ENCODE measurements around the gene MTA3. TPM values are rescaled to one million over a fixed set of nuclear protein-coding genes. Genes with fewer than 3 reads are reported as not detected.

Gene MTA3
- total RNA-seq, 1 donor from 2014 or later = 19.7 TPM

- intact Hi-C loops (cut with DNase I) = no loop called here
- ATAC-seq (no peak), DNase-seq (ENCODE audit: missing footprints) (no peak)
Observed at GRCh38 chr2:42748840-42749239, 180.4 kb downstream of the MTA3 start.

GRCh38 chr2:42752314-42752713 is 183.9 kb downstream of the MTA3 start:
- no peak for DNase-seq (ENCODE audit: missing footprints)
- peak; percentile 59 for ATAC-seq
- intact Hi-C loops (cut with DNase I) = no loop called here

- DNase-seq (ENCODE audit: missing footprints) (no peak), ATAC-seq (no peak)
- intact Hi-C loops (cut with DNase I) = no loop called here
Observed at GRCh38 chr2:42752816-42753813, 184.7 kb downstream of the MTA3 start.

- ATAC-seq = peak; percentile 59
- intact Hi-C loops (cut with DNase I) = no loop called here
- DNase-seq (ENCODE audit: missing footprints) = no peak
Observed at GRCh38 chr2:42754021-42754775, 185.8 kb downstream of the MTA3 start.

- no peak for DNase-seq (ENCODE audit: missing footprints)
- ATAC-seq = no peak
- intact Hi-C loops (cut with DNase I) = no loop called here
Observed at GRCh38 chr2:42754776-42755140, 186.3 kb downstream of the MTA3 start.

- no peak for ATAC-seq
- no peak for DNase-seq (ENCODE audit: missing footprints)
- intact Hi-C loops (cut with DNase I) = no loop called here
Observed at GRCh38 chr2:42755191-42755880, 186.9 kb downstream of the MTA3 start.

- ATAC-seq = no peak
- intact Hi-C loops (cut with DNase I) = no loop called here
- no peak for DNase-seq (ENCODE audit: missing footprints)
Observed at GRCh38 chr2:42756150-42756775, 187.8 kb downstream of the MTA3 start.

GRCh38 chr2:42756966-42757513 is 188.6 kb downstream of the MTA3 start:
- ATAC-seq = no peak
- DNase-seq (ENCODE audit: missing footprints) = no peak
- intact Hi-C loops (cut with DNase I) = no loop called here

- intact Hi-C loops (cut with DNase I) = no loop called here
- DNase-seq (ENCODE audit: missing footprints) (no peak), ATAC-seq (no peak)
Observed at GRCh38 chr2:42757981-42758740, 189.7 kb downstream of the MTA3 start.

- intact Hi-C loops (cut with DNase I) = no loop called here
- ATAC-seq (no peak), DNase-seq (ENCODE audit: missing footprints) (no peak)
Observed at GRCh38 chr2:42758751-42759150, 190.3 kb downstream of the MTA3 start.

- intact Hi-C loops (cut with DNase I) = no loop called here
- DNase-seq (ENCODE audit: missing footprints) (no peak), ATAC-seq (no peak)
Observed at GRCh38 chr2:42761554-42761953, 193.1 kb downstream of the MTA3 start.

GRCh38 chr2:42762155-42762554 is 193.7 kb downstream of the MTA3 start:
- ATAC-seq (no peak), DNase-seq (ENCODE audit: missing footprints) (no peak)
- intact Hi-C loops (cut with DNase I) = no loop called here

- peak; percentile 58 for DNase-seq (ENCODE audit: missing footprints)
- no peak for ATAC-seq
- intact Hi-C loops (cut with DNase I) = no loop called here
Observed at GRCh38 chr2:42762823-42763804, 194.7 kb downstream of the MTA3 start.

GRCh38 chr2:42764096-42764495 is 195.7 kb downstream of the MTA3 start, which contains the start of gene OXER1:
Gene OXER1 (minus strand): TSS chr2:42764135. CDS start chr2:42764062, 73 bp downstream.
- intact Hi-C loops (cut with DNase I) = no loop called here
- ATAC-seq (no peak), DNase-seq (ENCODE audit: missing footprints) (peak; percentile 66)

GRCh38 chr2:42764901-42765300 is 196.5 kb downstream of the MTA3 start:
- intact Hi-C loops (cut with DNase I) = no loop called here
- DNase-seq (ENCODE audit: missing footprints) (no peak), ATAC-seq (no peak)

- ATAC-seq = no peak
- DNase-seq (ENCODE audit: missing footprints) = no peak
- intact Hi-C loops (cut with DNase I) = no loop called here
Observed at GRCh38 chr2:42765686-42766085, 197.3 kb downstream of the MTA3 start.
